ENCODE results near the gene PRDX2. TPM values are rescaled to one million over a fixed set of nuclear protein-coding genes. Genes with fewer than 3 reads are reported as not detected.
A peak's percentile ranks its signal among the peaks of the same experiment; 100 is the strongest.

The PRDX2 gene
- total and polyA plus RNA-seq, 8 donors, result 75.8 to 172 (median 103) TPM

DNA sequence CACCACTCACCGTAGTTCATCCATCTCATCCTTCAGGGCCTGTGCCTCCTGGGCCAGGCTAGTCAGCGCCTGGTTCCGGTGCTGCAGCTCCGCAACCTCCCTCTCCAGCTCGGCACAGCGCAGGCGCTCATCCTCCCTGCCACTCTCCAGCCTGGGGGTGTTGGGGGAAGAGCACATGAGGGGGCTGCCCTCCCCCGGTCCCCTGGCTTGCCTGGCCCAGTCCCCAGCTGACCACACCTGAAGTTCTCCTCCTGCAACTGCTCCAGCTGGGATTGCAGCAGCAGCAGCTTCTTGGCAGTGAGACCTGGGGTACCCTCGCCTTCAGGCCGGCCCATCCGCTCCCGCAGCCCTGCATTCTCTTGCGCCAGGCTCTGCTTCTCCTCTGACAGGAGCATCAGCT is 30.7 kb downstream of the PRDX2 start:
- ATAC-seq (no peak), FAIRE-seq (no peak)
- intact Hi-C loops (cut with DNase I), result no loop called here

DNA sequence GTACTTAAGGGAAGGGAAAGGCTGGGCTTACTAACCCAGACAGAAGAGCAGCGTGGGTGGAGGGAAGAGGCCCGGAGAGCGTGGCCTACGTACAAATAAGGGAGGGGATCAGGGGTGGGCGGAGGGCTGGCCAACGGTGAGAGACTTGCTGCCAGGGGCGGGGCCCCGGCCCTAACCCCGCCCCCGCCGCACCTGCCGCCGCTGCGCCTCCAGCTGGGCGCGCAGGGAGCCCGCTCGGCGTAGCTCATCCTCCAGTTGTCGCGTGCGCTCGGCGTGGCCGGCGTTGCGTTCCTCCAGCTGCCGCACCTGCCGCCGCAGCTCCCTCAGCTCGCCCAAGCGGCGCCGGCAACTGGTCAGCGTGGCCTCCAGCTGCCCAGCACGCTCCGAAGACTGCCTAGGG is 31.9 kb downstream of the PRDX2 start:
- Histone ChIP-seq H3K27ac (no peak overlapping the region), H3K27me3 (no peaks in the 10 kb centered on the region), H3K4me3 (no peak overlapping the region), H3K4me1 (no peaks in the 10 kb centered on the region), H3K9me3 (no peaks in the 10 kb centered on the region), H3K36me3 (peaks cover 0 to 22% (median 18%) of the 10 kb centered on the region in 3 donors)
- ATAC-seq, result no peak
- no peak for DNase-seq
- FAIRE-seq, result no peak
- intact Hi-C loops (cut with DNase I), result loop anchor here in 1 of 3 donors (5.0 kb wide), 1 partner anchor 33 kb away; the partner anchor contains the start of genes PRDX2 and THSD8
- TF ChIP-seq, protein P1, sequence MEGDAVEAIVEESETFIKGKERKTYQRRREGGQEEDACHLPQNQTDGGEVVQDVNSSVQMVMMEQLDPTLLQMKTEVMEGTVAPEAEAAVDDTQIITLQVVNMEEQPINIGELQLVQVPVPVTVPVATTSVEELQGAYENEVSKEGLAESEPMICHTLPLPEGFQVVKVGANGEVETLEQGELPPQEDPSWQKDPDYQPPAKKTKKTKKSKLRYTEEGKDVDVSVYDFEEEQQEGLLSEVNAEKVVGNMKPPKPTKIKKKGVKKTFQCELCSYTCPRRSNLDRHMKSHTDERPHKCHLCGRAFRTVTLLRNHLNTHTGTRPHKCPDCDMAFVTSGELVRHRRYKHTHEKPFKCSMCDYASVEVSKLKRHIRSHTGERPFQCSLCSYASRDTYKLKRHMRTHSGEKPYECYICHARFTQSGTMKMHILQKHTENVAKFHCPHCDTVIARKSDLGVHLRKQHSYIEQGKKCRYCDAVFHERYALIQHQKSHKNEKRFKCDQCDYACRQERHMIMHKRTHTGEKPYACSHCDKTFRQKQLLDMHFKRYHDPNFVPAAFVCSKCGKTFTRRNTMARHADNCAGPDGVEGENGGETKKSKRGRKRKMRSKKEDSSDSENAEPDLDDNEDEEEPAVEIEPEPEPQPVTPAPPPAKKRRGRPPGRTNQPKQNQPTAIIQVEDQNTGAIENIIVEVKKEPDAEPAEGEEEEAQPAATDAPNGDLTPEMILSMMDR (IDR thresholded peaks at IDR 0.05), result no peak
- WGBS, 2 donors, result 80 to 83% methylated on average over 35 to 37 of the region's 37 CpGs

More for the DNA sequence above, 30.7 kb downstream of the PRDX2 start:
- Histone ChIP-seq H3K36me3 (peaks cover 0 to 19% (median 16%) of the 10 kb centered on the region in 3 donors), H3K9me3 (no peaks in the 10 kb centered on the region), H3K27ac (no peak overlapping the region), H3K4me3 (no peak overlapping the region), H3K4me1 (no peaks in the 10 kb centered on the region), H3K27me3 (no peaks in the 10 kb centered on the region)
- 94 to 95% methylated on average over 13 of the region's 13 CpGs for WGBS, 2 donors
- TF ChIP-seq, protein P1 (IDR thresholded peaks at IDR 0.05), result no peak
- no peak for DNase-seq

DNA sequence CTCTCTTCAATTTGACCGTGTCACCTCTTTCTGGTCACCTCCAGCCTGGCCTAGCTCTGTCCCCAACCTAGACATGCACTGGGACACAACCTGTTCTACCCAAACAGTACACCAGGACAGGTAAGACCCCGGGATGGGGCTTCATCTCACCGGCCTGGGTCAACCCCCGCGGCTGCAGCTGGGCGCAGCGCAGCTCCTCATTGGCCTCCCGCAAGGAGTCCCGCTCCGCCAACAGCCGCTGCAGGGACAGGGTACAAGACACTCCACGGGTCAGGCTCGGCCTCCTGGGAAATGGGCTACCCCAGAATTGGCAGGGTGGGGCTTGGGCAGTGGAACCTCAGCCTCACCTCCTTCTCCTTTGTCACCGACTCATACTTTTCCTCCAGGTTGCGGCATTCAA is 33.9 kb downstream of the PRDX2 start:
- no peaks in the 10 kb centered on the region for H3K9me3 ChIP-seq
- FAIRE-seq (no peak), DNase-seq (no peak), ATAC-seq (no peak)
- peaks cover 0 to 36% (median 25%) of the 10 kb centered on the region in 3 donors for H3K36me3 ChIP-seq
- 94 to 95% methylated on average over 14 to 15 of the region's 15 CpGs for WGBS, 2 donors
- H3K4me3 ChIP-seq, result no peak overlapping the region
- no peaks in the 10 kb centered on the region for H3K4me1 ChIP-seq
- H3K27me3 ChIP-seq, result no peaks in the 10 kb centered on the region
- H3K27ac ChIP-seq, result no peak overlapping the region
- TF ChIP-seq, protein P1 (IDR thresholded peaks at IDR 0.05), result no peak
- intact Hi-C loops (cut with DNase I), result loop anchor here in 1 of 3 donors (5.0 kb wide), 1 partner anchor 35 kb away; the partner anchor contains the start of genes PRDX2 and THSD8

DNA sequence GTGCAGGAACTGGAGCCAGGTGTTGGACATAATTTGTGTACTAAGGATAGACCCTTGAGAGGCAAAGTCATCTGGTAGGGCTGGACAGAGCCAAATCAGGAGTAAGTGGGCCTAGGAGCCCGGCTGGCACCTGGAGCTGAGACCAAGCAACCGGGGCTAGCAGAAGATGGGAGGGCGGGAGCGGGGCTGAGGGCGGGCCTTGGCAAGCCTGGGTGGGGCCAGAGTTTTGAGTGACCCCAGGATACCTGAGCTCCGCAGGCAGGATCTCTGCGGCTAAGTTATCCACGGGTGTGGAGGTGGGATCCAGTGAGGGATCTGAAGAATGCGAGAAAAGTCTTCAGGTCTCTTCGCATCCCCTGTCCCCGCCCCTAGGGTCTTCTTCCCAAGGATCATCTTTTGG is 34.5 kb downstream of the PRDX2 start:
- no peaks in the 10 kb centered on the region for H3K27me3 ChIP-seq
- no peaks in the 10 kb centered on the region for H3K9me3 ChIP-seq
- TF ChIP-seq, protein P1 (IDR thresholded peaks at IDR 0.05), result no peak
- WGBS, 2 donors, result 92 to 97% methylated on average over 11 of the region's 11 CpGs
- no peak overlapping the region for H3K27ac ChIP-seq
- no peak for FAIRE-seq
- no peak for ATAC-seq
- no peak for DNase-seq
- H3K36me3 ChIP-seq, result peaks cover 0 to 38% (median 25%) of the 10 kb centered on the region in 3 donors
- intact Hi-C loops (cut with DNase I), result loop anchor here in 1 of 3 donors (5.0 kb wide), 1 partner anchor 35 kb away; the partner anchor contains the start of genes PRDX2 and THSD8
- H3K4me3 ChIP-seq, result no peak overlapping the region
- no peaks in the 10 kb centered on the region for H3K4me1 ChIP-seq

DNA sequence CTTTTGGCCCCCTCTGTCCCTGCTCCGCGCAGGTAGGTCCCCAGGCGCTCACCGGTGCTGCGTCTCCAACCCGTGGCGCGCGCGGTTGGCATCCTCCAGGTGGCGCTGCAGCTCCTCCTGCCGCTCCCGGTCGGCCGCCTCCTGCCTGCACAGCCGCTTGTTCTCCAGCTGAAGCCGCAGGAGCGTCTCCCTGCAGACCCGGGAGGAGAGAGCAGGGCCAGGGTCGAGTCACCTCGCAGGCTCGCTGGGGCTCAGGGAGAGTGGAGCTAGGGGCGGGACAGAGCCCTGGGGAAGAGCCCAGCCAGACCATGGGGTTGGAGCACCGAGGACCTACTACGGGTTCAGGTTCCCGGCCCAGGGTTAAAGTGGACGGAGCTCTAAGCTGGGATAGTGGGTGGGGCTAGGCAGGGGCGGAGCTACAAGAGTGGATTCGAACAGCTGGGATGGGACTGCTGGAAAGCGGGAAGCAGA is 35.5 kb downstream of the PRDX2 start:
- Histone ChIP-seq H3K36me3 (peaks cover 0 to 38% (median 25%) of the 10 kb centered on the region in 3 donors), H3K27ac (no peak overlapping the region), H3K27me3 (no peaks in the 10 kb centered on the region), H3K4me3 (peak overlapping the region in 2 of 4 donors; percentile 20 to 35), H3K9me3 (no peaks in the 10 kb centered on the region), H3K4me1 (no peaks in the 10 kb centered on the region)
- TF ChIP-seq, protein P1 (IDR thresholded peaks at IDR 0.05), result peak; percentile 38 to 54 (median 52)
- ATAC-seq, result peak; percentile 75 to 95 (median 84)
- 44 to 86% methylated on average over 30 of the region's 30 CpGs for WGBS, 2 donors
- intact Hi-C loops (cut with DNase I), result loop anchor here in 1 of 3 donors (5.0 kb wide), 1 partner anchor 36 kb away; the partner anchor contains the start of genes PRDX2 and THSD8
- peak in 5 of 6 donors; percentile 63 to 91 (median 87) for DNase-seq
- FAIRE-seq, result no peak
